HG03571 (cell line): Measurements from ENCODE around the gene LPGAT1.

ENCODE experiments used
- ATAC-seq: cut with Tn5 transposase; IDR thresholded peaks from one replicate; pipeline ENCODE4 v1.9.1; 2021; ENCODE audit not compliant: unreplicated experiment

The LPGAT1 gene

GRCh38 chr1:211829343-211830054 is 1.1 kb downstream of the LPGAT1 start:
- ATAC-seq = no peak

DNA sequence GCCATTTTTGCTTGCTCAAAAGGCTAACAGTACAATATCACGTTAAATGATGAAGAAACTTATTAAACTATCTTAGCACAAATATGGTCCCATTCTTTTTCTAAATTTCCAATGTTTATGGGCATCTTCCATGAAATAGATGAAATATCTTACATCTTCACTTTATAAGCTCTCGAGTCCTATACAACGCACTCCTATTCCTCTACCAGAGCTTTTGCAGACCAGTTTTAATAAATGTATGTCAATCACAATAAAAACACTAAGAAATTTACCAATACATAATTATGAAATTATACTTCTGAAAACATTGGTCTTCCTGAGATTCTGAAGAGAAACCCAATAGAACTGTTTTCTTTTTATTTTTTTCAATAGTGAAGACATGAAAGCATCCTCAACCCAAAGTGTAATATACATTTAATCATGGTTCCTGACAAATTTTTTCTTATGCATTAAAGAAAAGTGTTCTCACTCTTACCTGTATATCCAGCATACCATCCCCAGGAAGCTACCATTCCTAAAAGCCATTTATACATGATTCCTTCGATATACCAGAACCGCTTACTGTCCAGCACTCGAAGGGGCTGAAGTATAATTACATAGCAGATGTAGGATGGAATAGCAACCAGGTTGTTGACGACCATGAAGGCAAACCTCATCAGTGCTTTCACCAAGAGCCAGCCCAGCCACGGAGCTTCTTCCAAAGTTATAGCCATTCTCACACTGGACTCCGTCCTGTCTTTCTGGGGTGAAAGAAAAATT is 1.8 kb downstream of the LPGAT1 start:
- ATAC-seq = no peak

GRCh38 chr1:211827051-211827450 is 3.5 kb downstream of the LPGAT1 start:
- no peak for ATAC-seq

GRCh38 chr1:211825980-211826379 is 4.6 kb downstream of the LPGAT1 start:
- ATAC-seq = no peak

DNA sequence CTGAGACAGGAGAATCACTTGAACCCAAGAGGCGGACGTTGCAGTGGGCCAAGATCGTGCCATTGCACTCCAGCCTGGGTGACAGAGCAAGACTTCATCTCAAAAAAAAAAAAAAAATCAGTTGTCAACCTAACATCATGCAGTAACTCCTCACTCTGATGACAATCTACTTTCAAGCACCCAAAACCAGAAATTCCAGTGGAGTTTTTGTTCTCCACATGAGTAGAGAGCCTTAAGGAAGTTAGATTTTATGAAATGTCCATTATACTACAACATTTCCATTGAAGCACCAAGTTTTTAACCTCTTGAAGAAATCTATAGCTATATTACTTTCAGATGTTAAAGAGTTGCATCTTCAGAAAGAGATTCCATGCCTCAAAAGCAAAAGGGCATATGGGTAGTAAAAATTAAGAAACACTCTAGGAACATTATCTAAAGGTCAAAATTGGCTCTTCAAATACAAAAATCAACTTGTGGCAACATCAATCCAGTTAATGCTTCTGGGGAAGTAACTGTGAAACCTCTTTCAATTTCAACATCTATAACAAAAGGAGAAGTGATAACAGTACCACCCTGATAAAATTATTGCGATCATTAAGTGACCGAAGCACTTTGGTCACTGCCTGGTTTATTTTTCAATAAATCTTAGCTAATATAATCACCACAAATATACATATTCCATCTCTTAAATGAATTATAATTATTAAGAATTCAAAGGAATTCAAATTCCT is 7.7 kb downstream of the LPGAT1 start:
- ATAC-seq = no peak

- ATAC-seq = no peak
Observed at GRCh38 chr1:211816586-211816985, 14.0 kb downstream of the LPGAT1 start.

DNA sequence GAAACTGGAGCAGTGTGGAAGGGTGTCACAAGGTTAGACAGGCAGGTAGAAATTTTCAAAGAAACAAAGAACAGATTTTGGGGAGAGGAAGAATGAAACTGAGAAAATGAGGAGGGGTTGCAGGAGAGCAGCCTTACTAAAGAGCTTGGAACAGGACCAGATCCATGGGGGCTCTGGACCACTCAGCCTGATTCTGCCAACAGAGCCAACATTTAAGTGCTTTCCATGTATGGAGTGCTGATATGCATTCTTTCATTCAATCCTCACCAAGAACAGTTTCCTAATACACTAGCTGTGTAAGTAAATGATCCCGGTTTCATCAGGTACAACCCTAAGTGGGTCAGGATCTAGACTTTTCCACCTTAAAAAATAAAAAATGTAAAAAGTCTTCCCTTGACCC is 16.2 kb downstream of the LPGAT1 start:
- ATAC-seq = no peak

DNA sequence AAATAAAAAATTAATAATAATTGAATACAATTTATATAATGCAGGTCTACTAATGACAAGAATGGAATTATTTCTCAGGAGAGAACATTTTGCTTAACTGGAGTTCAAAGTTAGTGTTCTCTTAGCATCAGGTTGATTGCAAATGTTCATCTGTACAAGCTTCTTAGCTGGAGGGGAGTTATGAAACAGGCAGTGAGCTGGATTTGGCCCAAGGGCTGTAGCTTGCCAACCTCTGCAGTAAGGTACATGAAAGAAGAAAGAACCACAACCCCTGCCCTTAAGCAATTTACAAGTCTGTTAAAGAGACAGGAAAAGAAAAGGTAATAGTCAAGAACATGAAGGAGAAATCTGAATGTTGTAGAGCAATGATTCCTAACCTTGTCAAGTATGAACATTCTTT is 17.0 kb downstream of the LPGAT1 start:
- ATAC-seq = no peak

- ATAC-seq = no peak
Observed at GRCh38 chr1:211812584-211812983, 18.0 kb downstream of the LPGAT1 start.

GRCh38 chr1:211811848-211812247 is 18.7 kb downstream of the LPGAT1 start:
- no peak for ATAC-seq

DNA sequence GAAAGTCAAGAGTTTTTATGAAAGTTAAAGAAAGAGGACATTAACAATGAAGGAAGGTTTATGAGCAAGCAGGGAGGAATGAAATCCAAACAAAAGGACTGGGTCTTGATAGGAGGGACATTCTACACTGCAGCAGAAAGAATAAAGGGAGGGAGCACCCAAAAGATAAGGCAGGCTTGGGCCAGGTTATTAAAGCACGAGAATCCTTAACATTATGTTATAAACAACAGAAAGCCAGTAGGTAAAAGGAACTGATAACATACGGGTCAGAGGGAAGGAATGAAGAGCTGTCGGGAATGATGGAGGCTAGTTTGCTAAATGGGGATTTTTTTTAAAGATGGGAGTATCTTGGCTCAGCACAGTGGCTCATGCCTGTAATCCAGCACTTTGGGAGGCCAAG is 19.4 kb downstream of the LPGAT1 start:
- no peak for ATAC-seq

DNA sequence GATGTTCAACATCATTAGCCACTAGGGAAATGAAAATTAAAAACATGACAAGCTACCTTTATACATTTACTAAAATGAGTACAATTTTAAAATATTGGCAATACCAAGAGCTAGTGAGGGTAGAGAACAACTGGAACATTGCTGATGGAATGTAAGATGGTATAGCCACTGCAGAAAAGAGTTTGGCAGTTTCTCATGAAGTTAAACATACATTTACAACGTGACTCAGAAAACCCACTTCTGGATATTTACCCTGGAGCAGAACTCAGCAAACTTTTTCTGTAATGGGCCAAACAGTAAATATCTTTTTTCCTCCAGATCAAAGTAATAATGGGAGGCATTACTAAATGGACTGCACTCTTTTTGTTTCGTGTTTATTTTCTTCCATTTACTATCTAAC is 22.1 kb downstream of the LPGAT1 start:
- ATAC-seq = no peak

- no peak for ATAC-seq
Observed at GRCh38 chr1:211804915-211805314, 25.6 kb downstream of the LPGAT1 start.

- ATAC-seq = no peak
Observed at GRCh38 chr1:211800925-211801607, 29.5 kb downstream of the LPGAT1 start.

GRCh38 chr1:211797994-211798393 is 32.6 kb downstream of the LPGAT1 start:
- no peak for ATAC-seq

GRCh38 chr1:211791979-211792378 is 38.6 kb downstream of the LPGAT1 start:
- no peak for ATAC-seq

DNA sequence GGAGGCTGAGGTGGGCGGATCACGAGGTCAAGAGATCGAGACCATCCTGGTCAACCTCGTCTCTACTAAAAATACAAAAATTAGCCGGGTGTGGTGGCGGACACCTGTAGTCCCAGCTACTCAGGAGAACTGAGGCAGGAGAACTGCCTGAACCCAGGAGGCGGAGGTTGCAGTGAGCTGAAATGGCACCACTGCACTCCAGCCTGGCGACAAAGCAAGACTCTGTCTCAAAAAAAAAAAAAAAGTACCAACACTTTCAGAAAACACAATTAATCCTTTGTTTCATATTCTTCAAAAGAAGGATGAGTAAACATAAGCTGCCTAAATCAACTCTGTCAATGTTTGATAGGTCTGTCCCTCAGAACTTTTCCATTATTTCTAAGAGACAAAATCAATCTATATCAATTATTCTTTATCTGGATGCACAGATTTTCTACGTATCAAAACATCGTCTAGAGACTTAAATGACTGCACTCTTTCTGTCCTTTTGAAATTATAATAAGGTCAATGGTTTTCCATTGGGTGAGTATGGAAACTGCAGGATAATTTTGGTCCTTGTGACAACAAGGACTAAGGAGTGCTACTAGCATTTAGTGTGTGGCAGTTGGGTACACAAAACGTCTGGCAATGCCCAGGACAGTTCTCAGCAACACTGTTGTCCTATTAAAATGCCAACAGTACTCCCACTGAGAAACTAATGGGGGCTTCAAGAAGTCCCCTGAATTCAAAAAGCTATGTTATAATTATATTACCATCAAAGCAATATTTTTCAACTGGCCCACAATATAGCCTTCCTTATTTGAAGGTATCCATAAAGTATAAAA is 40.7 kb downstream of the LPGAT1 start:
- no peak for ATAC-seq

DNA sequence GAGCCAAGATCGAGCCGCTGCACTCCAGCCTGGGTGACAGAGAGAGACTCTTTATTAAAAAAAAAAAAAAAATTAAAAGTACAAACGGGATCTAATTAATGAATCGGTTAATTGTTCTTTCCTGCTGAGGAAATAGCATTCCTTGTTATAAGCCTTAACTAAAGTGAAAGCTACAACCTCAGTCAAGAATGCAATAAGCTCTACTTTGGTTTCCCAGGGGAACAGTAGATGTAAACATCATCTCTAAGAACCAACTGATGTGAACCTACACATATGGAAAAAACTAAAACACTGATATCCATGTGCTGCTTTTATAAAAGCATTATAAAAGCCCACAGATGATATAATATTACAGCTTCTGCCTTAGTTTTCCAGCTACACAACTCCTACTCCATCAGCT is 41.9 kb downstream of the LPGAT1 start:
- ATAC-seq = no peak

DNA sequence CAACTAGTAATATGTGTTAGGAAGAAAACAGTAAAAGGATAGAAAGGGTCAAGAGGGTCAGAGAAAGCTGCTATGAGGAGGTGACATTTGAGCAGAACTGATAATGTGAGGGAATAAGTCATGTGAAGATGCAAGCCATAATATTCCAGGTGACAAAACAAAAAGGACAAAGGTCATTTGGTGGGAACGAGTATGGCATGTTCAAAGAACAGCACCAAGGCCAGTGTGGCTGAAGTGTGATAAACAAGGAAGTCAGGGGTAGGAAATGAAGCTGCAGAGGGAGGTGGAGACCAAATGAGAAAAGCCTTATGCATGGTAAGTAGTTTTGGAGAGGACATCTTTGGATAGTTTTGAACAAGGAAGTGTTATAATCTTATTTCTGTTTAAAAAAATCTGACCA is 46.7 kb downstream of the LPGAT1 start:
- ATAC-seq = no peak

- ATAC-seq = no peak
Observed at GRCh38 chr1:211783266-211783665, 47.3 kb downstream of the LPGAT1 start.

DNA sequence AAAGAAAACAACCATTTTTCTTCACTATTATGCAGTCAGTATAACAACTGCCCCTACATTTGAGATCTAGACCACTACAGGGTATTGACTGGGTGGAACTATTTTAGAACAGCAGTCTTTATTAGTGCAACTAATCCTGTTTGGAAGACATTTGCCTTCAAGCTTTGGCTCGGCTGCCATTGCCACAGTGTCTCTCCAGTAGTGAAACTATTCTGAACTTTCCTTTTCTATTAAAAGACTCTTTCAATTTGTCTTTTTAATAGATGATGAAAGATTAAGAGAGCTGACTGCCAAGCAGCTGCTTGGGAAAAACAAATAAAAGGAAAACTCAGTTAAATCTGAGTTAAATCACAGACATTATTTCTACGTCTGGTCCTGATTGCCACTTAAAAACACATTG is 49.3 kb downstream of the LPGAT1 start:
- ATAC-seq = no peak
